ENCODE data around the gene MPP2.
A peak's percentile ranks its signal among the peaks of the same experiment; 100 is the strongest.
"Not testable (repeated sequence)": the region's sequence is repeated elsewhere in the genome, so short reads cannot be mapped to it uniquely, and the experiment has no call there.

Gene MPP2, protein sequence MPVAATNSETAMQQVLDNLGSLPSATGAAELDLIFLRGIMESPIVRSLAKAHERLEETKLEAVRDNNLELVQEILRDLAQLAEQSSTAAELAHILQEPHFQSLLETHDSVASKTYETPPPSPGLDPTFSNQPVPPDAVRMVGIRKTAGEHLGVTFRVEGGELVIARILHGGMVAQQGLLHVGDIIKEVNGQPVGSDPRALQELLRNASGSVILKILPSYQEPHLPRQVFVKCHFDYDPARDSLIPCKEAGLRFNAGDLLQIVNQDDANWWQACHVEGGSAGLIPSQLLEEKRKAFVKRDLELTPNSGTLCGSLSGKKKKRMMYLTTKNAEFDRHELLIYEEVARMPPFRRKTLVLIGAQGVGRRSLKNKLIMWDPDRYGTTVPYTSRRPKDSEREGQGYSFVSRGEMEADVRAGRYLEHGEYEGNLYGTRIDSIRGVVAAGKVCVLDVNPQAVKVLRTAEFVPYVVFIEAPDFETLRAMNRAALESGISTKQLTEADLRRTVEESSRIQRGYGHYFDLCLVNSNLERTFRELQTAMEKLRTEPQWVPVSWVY

DNA sequence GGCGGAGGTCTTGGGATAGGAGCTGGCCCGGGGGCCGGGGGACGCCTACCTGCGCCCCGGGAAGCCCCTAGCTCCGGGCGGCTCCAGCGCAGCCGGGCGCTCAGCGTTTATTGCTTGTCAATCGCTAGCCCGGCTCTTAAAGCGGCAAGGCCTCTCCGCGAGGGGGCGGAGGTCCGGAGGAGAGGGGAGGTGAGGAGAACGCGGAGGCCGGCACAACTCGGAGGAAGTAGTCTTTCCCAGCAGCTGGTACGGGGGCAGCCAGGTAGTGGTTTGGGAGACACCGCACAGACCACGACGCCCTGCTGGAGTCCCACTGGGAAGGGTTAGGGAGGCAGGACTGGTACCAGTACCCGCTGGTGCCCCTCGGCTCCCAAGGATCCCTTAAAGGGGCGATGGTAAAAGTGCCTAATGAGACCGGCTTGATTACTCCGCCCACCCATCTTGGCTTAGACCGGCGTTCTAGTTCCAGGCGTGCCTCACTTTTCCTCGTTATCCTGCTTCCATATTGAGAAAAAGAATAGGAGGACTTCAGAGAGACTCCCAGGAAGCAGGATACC, at the start of gene MPP2:
Gene MPP2, minus strand, starts transcription at position 112 of the 557 bp plus-strand sequence. CDS start 3,076 bp downstream, outside the sequence.
- peak; percentile 37 to 41 for DNase-seq (ENCODE audit: low read depth in 2 of 2)

DNA sequence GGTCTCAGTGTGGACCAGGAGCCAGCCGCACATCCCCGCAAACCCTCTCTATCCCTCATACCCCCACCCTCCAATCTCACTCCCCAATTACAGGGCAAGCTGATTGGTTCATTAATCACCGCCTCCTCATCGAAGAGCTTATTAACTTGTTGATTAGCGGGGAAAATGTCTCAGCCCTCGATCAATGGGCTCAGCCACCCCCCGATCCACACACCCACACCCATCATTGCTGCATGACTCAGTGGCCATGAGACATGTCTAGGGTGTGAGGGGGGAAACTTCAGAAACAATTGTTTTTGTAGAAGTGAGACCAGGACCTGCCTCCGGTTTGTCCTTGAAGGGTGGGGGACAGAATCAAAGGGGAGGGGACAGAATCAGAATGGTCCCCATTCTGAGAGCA, 48.9 kb upstream of the MPP2 start:
- DNase-seq (ENCODE audit: low read depth in 2 of 2): no peak

DNA sequence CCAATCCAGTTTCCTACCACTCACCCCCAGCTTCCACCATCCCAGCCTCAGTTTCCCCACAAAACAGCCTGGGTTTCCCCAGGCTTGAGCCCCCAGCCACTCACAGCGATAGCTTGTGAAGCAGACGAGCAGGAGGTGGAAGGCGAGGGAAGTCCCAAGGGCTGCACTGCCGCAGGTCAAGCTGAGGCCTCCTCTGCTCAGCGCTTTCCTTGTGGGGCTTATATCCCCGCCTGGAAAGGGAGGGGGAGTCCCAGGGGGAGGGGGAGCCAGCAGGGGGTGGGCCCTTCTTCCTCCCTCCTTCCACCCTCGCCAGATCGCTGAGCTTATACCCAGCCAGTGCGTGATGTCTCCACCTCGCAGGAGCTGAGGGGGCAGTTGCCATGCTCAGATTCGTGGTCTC, 46.4 kb upstream of the MPP2 start, which contains the start of gene PYY:
Gene PYY, minus strand, starts transcription at position 195 of the 400 bp plus-strand sequence. CDS start 457 bp downstream, outside the sequence.
- DNase-seq (ENCODE audit: low read depth in 2 of 2): no peak

- no peak for DNase-seq (ENCODE audit: low read depth in 2 of 2)
Observed at GRCh38 chr17:43952724-43953666, 45.7 kb upstream of the MPP2 start.

DNA sequence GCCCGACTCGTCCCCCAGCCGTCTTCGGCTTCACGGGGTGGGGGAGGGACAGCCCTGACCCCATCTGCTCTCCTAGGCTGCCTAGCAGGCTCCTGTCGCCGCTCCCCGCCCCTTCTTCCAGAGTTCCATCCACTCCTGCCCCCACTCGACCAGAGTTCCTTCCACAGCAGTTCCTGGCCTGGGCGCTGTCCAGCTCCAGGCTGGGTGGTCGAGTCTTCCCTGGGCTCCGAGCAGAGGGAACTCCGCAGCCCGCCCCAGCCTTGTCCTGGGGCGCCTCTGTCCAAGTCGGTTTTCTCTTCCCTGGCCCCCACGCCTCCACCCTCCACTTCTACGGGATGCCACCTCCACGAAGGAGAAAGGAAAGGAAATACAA, 45.0 kb upstream of the MPP2 start:
- no peak for DNase-seq (ENCODE audit: low read depth in 2 of 2)

- no peak for DNase-seq (ENCODE audit: low read depth in 2 of 2)
Observed at GRCh38 chr17:43951750-43952149, 44.4 kb upstream of the MPP2 start.

- DNase-seq (ENCODE audit: low read depth in 2 of 2): no peak
Observed at GRCh38 chr17:43950554-43950953, 43.2 kb upstream of the MPP2 start.

GRCh38 chr17:43949781-43950180, 42.4 kb upstream of the MPP2 start:
- DNase-seq (ENCODE audit: low read depth in 2 of 2): no peak

DNA sequence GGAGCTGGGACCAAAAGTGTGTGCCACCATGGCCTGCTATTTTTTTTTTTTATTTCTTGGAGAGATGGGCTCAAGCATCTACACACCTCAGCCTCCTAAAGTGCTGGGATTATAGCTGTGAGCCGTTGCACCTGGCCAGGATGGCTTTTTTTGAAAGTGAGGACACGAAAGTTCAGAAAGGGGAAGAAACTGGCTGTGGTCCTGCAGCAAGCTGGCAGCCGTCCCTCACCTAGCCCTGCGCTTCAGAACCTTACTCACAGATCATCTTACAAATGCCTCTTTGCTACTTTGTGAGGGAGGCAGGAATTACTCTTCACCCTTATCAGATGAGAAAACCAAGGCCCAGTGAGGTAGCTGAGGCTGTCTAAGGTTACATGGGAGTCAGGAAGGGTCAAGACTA, 39.4 kb upstream of the MPP2 start:
- no peak for DNase-seq (ENCODE audit: low read depth in 2 of 2)

- DNase-seq (ENCODE audit: low read depth in 2 of 2): no peak
Observed at GRCh38 chr17:43945074-43945829, 37.9 kb upstream of the MPP2 start.

- no peak for DNase-seq (ENCODE audit: low read depth in 2 of 2)
Observed at GRCh38 chr17:43942051-43942685, 34.8 kb upstream of the MPP2 start, which contains the start of gene PPY. Gene PPY (minus strand): TSS chr17:43942476. CDS start chr17:43941654, 822 bp downstream.

DNA sequence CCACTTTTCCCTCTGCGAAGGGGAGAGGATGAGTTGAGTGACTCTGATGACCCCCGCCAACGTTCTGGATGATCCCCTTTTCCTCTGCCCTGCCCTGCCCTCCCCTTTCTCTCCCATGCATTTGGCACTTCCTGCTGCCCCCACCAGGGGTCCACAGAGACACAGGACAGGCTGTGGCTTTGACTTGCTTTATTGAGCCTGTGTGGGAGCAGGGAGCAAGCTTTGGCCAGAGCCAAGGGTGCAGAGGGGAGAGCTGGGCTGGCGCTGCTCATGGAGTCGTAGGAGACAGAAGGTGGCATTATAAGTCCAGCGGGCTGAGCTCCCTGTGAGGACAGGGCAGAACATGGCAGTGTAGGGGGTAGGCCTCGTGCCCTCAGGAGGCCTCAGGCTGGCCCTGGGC, 33.3 kb upstream of the MPP2 start:
- no peak for DNase-seq (ENCODE audit: low read depth in 2 of 2)

GRCh38 chr17:43939886-43940285, 32.5 kb upstream of the MPP2 start:
- DNase-seq (ENCODE audit: low read depth in 2 of 2): no peak

- DNase-seq (ENCODE audit: low read depth in 2 of 2): not testable (repeated sequence)
Observed at GRCh38 chr17:43939452-43939851, 32.1 kb upstream of the MPP2 start.

GRCh38 chr17:43938838-43939182, 31.5 kb upstream of the MPP2 start:
- no peak for DNase-seq (ENCODE audit: low read depth in 2 of 2)

DNA sequence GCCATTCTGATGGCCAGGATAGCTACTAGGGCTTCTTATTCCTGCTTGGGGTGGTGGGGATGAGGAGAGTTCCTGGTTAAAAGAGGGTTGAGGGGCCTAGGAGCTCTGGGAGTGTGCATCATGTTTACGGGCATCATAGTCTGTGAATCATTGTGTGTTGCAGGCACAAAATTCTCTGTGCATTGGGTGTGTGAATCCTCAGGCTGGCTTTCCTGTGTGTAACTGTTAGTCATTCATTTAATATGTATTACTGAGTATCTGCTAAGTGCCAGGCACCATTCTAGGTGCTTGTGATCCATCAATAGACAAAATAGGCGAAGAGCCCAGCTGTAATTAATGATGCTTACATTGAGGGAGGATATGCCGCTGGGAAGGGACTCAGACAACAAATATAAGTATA, 29.1 kb upstream of the MPP2 start:
- no peak for DNase-seq (ENCODE audit: low read depth in 2 of 2)

DNA sequence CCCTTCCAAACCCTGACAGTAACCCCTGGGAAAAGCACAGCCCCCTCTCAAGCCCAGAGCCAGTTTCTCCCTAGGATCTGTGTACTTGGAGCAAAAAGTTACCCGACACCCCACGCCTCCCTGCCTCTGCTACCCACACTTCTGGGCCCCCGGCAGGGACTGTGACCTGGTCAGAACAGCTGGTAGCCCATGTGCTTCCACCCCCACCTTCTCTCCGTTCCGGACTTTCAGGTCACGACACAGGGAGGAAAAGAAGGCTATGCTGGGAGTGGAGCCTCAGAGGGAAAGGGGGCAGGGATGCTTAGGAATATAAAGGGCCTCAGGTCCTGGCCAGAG, 28.6 kb upstream of the MPP2 start:
- DNase-seq (ENCODE audit: low read depth in 2 of 2): no peak

DNA sequence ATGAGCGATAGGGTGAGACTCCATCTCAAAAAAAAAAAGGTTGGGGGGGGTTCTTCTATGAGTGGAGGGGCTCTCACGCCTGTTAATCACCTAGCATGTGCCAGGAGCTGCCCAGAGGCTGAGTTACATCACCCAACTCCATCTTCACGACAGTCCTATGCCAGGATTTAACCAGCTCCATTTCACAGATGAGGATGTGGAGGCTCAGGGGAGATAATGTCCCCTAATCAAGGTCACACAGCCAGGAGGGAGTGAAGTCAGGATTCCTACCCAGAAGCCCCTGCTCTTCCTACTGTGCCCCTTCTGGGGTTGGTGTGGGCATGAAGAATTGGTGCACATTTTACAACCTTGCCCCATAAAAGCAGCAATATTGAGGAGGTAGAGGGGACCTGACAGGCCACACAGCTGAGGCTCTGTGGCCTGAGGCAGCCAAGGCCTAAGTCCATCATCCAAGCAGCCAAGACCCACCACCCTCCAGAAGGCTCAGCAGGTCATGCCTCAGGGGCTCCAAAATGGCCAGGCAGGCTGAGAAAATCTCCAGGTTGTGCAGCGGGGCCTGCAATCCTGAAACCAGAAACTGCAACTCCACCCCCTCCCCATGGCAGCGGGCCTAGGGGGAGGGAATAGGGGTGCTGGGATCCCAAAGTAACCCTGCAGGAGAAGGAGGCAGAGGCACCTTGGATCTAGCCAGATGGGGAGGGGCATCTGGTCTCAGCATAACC, 28.0 kb upstream of the MPP2 start:
- DNase-seq (ENCODE audit: low read depth in 2 of 2): no peak

- no peak for DNase-seq (ENCODE audit: low read depth in 2 of 2)
Observed at GRCh38 chr17:43932923-43933322, 25.6 kb upstream of the MPP2 start.

DNA sequence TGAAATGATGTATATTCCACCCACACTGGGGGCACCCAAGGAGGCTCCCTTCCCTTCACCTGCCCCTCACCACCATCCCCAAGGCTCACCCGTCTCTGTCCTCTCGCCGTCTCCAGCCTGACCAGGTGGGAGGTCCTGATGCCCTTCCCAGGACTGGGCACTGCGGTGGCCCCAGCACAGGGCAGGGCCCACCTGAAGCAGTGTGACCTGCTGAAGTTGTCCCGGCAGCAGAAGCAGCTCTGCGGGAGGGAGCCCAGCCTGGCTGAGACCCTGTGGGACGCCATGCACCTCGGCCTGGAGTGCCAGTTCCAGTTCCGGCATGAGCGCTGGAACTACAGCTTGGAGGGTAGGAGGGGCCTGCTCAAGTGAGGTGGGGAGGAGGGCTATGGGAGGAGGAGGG, 25.0 kb upstream of the MPP2 start:
- no peak for DNase-seq (ENCODE audit: low read depth in 2 of 2)
